NT2/D1 (cell line): ENCODE data around the gene SUDS3.
"Not testable (repeated sequence)": the region's sequence is repeated elsewhere in the genome, so short reads cannot be mapped to it uniquely, and the experiment has no call there.

Source experiments
- DNase-seq: peaks from one replicate; pipeline ENCODE4 v3.0.0-alpha.2; 2011; ENCODE audit warnings: low read depth, low spot score
- H3K27me3 ChIP-seq: 2 replicates; pipeline ENCODE4 v1.6.0; 2011; ENCODE audit warnings: mild to moderate bottlenecking; ENCODE audit not compliant: insufficient read length, insufficient read depth
- H3K36me3 ChIP-seq: 2 replicates; pipeline ENCODE4 v1.6.1; 2011; ENCODE audit warnings: mild to moderate bottlenecking, low read length, mixed read lengths; ENCODE audit not compliant: insufficient read depth, insufficient read length
- H3K4me1 ChIP-seq: 2 replicates; pipeline ENCODE4 v1.5.1; 2011; ENCODE audit not compliant: insufficient read depth, insufficient read length
- H3K4me3 ChIP-seq: 2 replicates; pipeline ENCODE4 v1.5.1; 2011; ENCODE audit warnings: low read depth; ENCODE audit not compliant: insufficient read length
- H3K9ac ChIP-seq: 2 replicates; pipeline ENCODE4 v1.6.0; 2011; ENCODE audit warnings: low read depth; ENCODE audit not compliant: insufficient read length
- H3K9me3 ChIP-seq: 2 replicates; pipeline ENCODE4 v1.5.1; 2011; ENCODE audit warnings: mild to moderate bottlenecking, low read length; ENCODE audit not compliant: insufficient read depth
- SUZ12 ChIP-seq: IDR thresholded peaks from 2 replicates; pipeline ENCODE4 v1.6.1; 2011; ENCODE audit not compliant: insufficient read length, insufficient read depth; ENCODE audit errors: extremely low read depth
- YY1 ChIP-seq: IDR thresholded peaks from 2 replicates; pipeline ENCODE4 v1.6.1; 2011; ENCODE audit not compliant: insufficient read length, insufficient read depth
- ZNF274 ChIP-seq: IDR thresholded peaks from 2 replicates; pipeline ENCODE4 v1.6.1; 2011; ENCODE audit warnings: mild to moderate bottlenecking, low read depth, low read length

The SUDS3 gene

DNA sequence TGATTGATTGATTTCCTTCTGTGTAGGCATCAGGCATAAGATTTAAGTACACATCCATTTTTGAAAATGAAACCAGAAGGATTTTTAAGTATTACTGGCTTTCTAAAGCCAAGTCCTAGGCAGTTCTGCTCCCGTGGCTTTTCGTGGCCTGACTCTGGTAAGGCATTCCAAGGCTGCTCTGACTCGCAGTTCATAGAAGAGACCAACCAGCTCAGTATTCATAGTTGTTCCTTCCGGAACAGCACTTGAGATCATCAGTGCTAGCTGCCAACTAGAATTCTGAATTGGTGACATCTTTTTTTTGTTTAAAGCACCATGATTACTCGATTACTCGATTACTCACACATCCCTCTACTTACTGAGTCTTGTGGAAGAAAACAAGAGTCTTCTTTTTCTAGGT is 25.9 kb downstream of the SUDS3 start:
- H3K36me3 ChIP-seq: peaks cover 79% of the 10 kb centered on the region
- H3K27me3 ChIP-seq: no peaks in the 10 kb centered on the region
- H3K4me3 ChIP-seq: no peak overlapping the region
- H3K9ac ChIP-seq: no peak overlapping the region
- DNase-seq: no peak
- TF ChIP-seq ZNF274 (no peak), YY1 (no peak), SUZ12 (no peak)
- no peaks in the 10 kb centered on the region for H3K4me1 ChIP-seq
- H3K9me3 ChIP-seq: no peaks in the 10 kb centered on the region

DNA sequence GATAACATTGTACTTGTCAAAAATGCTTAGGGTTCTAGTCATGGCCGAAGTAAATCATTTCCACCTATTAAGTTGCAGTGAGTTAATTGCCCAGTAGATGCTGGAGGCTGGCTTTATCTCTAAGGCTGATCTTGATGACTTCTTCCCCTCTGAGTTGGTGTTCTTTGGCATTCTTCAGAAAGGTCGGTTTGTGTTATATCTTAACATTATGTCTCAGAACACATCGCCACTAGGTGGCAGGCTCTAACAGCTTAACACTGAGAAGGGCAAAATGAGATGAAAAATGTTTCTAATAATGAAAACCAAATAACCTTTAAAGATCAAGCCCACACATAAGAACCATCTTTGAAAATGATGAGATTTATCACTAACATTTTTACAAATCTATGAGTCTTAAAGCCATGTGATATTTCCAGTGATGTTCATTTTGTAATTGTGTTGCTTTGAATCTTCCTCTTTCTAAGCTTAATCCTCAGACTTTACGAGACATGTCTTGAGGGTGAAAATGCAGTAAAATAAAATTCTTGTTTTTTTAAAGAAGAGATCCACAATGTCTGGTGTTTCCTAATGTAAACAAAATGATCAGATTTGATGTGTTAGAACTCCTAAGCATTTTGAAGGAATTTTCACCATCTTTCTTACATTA is 28.6 kb downstream of the SUDS3 start:
- Histone ChIP-seq H3K27me3 (no peaks in the 10 kb centered on the region), H3K4me3 (no peak overlapping the region), H3K9me3 (no peaks in the 10 kb centered on the region), H3K9ac (no peak overlapping the region), H3K4me1 (no peaks in the 10 kb centered on the region), H3K36me3 (peaks cover 67% of the 10 kb centered on the region)
- no peak for TF ChIP-seq SUZ12
- TF ChIP-seq ZNF274: no peak
- TF ChIP-seq YY1: no peak
- DNase-seq: peak; percentile 39

DNA sequence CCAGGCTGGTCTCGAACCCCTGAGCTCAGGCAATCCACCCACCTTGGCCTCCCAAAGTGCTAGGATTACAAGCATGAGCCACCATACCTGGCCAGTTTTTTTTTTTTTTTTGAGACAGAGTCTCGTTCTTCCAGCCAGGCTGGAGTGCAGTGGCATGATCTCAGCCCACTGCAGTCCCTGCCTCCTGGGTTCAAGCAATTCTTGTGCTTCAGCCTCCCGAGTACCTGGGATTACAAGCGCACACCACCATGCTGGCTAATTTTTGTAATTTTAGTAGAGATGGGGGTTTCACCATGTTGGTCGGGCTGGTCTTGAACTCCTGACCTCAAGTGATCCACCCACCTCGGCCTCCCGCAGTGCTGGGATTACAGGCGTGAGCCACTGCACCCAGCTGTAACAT is 31.9 kb downstream of the SUDS3 start:
- not testable (repeated sequence) for DNase-seq, H3K27me3 ChIP-seq, H3K4me1 ChIP-seq, H3K4me3 ChIP-seq, H3K9ac ChIP-seq
- Histone ChIP-seq H3K9me3 (peaks cover 21% of the 10 kb centered on the region; the same call in 1 of the 2 replicates), H3K36me3 (peaks cover 62% of the 10 kb centered on the region)

GRCh38 chr12:118409834-118410233 is 33.5 kb downstream of the SUDS3 start:
- peaks cover 21% of the 10 kb centered on the region; the same call in 1 of the 2 replicates for H3K9me3 ChIP-seq
- DNase-seq: no peak
- no peak overlapping the region for H3K9ac ChIP-seq
- H3K27me3 ChIP-seq: no peaks in the 10 kb centered on the region
- H3K4me3 ChIP-seq: no peak overlapping the region
- peaks cover 66% of the 10 kb centered on the region for H3K36me3 ChIP-seq
- TF ChIP-seq YY1 (no peak), SUZ12 (no peak), ZNF274 (no peak)
- no peaks in the 10 kb centered on the region for H3K4me1 ChIP-seq

- H3K27me3 ChIP-seq: no peaks in the 10 kb centered on the region
- peaks cover 33% of the 10 kb centered on the region for H3K36me3 ChIP-seq
- no peak overlapping the region for H3K9ac ChIP-seq
- no peak overlapping the region for H3K4me3 ChIP-seq
- no peaks in the 10 kb centered on the region for H3K4me1 ChIP-seq
- TF ChIP-seq SUZ12 (no peak), ZNF274 (no peak), YY1 (no peak)
- no peak for DNase-seq
- peaks cover 2% of the 10 kb centered on the region; the same call in 1 of the 2 replicates for H3K9me3 ChIP-seq
Observed at GRCh38 chr12:118417942-118418341, 41.6 kb downstream of the SUDS3 start.

GRCh38 chr12:118418385-118419057 is 42.2 kb downstream of the SUDS3 start:
- Histone ChIP-seq H3K4me1 (no peaks in the 10 kb centered on the region), H3K9ac (no peak overlapping the region), H3K9me3 (no peaks in the 10 kb centered on the region), H3K27me3 (no peaks in the 10 kb centered on the region), H3K4me3 (no peak overlapping the region), H3K36me3 (peaks cover 27% of the 10 kb centered on the region)
- DNase-seq: no peak
- no peak for TF ChIP-seq SUZ12
- no peak for TF ChIP-seq YY1
- TF ChIP-seq ZNF274: no peak

DNA sequence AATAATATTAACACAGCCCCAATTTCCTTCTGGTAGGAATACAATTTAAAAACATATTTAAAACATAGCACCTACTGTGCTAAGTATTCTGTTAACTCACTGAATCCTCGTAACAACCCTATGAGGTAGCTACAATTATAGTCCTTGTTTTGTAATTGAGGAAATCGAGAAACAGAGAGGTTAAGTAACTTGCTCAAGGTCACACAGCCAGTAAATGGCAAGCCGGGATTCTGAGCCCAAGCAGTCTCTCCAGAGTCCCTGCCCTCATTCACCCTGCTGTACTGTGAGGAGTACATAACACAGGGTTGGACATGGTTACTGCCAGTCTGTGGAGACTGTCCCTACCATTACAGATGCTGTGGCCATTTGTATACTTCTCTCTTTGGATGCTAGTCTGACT is 44.3 kb downstream of the SUDS3 start:
- H3K4me3 ChIP-seq: no peak overlapping the region
- no peak for TF ChIP-seq YY1
- TF ChIP-seq ZNF274: no peak
- TF ChIP-seq SUZ12: no peak
- no peak for DNase-seq
- no peaks in the 10 kb centered on the region for H3K27me3 ChIP-seq
- peaks cover 8% of the 10 kb centered on the region for H3K36me3 ChIP-seq
- no peaks in the 10 kb centered on the region for H3K9me3 ChIP-seq
- no peak overlapping the region for H3K9ac ChIP-seq
- no peaks in the 10 kb centered on the region for H3K4me1 ChIP-seq
